Activated T-helper 17 cell treated with anti-CD3 and anti-CD28 coated beads, Interleukin-2, amount 50 U/mL, for 72 hours (primary cell): ENCODE results near the gene KRT25. TPM values are rescaled to one million over a fixed set of nuclear protein-coding genes. Genes with fewer than 3 reads are reported as not detected.

ENCODE experiments used
- ATAC-seq: fragments of 150-1000 bp; cut with Tn5 transposase; replicated peaks from 2 replicates; pipeline ENCODE4 v1.10.0; 2021; ENCODE audit warnings: mild to moderate bottlenecking, moderate library complexity
- H3K27ac Mint-ChIP-seq: one replicate; pipeline ENCODE4 v1.8.0; 2022; ENCODE audit warnings: mixed read lengths
- H3K27me3 Mint-ChIP-seq: one replicate; pipeline ENCODE4 v1.8.0; 2022; ENCODE audit warnings: mixed read lengths
- H3K36me3 Mint-ChIP-seq: one replicate; pipeline ENCODE4 v1.8.0; 2022; ENCODE audit warnings: low read depth, mild to moderate bottlenecking, mixed read lengths
- H3K4me1 Mint-ChIP-seq: one replicate; pipeline ENCODE4 v1.8.0; 2022; ENCODE audit warnings: mixed read lengths
- H3K4me3 Mint-ChIP-seq: one replicate; pipeline ENCODE4 v1.8.0; 2022; ENCODE audit warnings: mild to moderate bottlenecking, mixed read lengths
- H3K9me3 Mint-ChIP-seq: one replicate; pipeline ENCODE4 v1.8.0; 2022; ENCODE audit warnings: mixed read lengths
- total RNA-seq, 2 donors: library from RNA; stranded (reverse); gene quantifications; one replicate each; pipeline ENCODE4 v1.2.3, GENCODE V29; 2022

The KRT25 gene, protein sequence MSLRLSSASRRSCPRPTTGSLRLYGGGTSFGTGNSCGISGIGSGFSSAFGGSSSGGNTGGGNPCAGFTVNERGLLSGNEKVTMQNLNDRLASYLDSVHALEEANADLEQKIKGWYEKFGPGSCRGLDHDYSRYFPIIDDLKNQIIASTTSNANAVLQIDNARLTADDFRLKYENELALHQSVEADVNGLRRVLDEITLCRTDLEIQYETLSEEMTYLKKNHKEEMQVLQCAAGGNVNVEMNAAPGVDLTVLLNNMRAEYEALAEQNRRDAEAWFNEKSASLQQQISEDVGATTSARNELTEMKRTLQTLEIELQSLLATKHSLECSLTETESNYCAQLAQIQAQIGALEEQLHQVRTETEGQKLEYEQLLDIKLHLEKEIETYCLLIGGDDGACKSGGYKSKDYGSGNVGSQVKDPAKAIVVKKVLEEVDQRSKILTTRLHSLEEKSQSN
- not detected for total RNA-seq

DNA sequence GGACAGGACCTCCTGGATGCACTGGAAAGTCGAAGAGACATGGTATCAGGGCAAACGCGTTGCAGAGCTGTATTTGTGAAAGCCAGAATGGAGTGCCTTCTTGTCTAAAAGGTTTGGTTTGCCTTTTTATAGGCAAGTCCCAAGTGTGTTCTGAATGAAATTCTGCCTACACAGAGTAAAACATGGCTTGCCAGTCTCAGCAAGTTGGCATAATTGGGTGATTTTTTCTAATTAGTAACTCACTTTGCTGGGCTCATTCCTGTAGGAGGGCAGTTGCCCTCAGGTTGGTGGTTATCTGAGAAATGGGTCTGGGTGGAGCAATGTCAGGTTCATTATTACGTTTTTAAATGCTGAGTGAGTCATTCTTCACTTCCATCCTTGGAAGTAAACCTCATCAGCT is at the start of gene KRT25:
Gene KRT25, minus strand, starts transcription at position 101 of the 400 bp plus-strand sequence. Its CDS starts 60 bp downstream, at position 41.
- Mint-ChIP-seq H3K4me1 (no peaks in the 10 kb centered on the region), H3K27me3 (peaks cover 32% of the 10 kb centered on the region)
- ATAC-seq, result no peak

DNA sequence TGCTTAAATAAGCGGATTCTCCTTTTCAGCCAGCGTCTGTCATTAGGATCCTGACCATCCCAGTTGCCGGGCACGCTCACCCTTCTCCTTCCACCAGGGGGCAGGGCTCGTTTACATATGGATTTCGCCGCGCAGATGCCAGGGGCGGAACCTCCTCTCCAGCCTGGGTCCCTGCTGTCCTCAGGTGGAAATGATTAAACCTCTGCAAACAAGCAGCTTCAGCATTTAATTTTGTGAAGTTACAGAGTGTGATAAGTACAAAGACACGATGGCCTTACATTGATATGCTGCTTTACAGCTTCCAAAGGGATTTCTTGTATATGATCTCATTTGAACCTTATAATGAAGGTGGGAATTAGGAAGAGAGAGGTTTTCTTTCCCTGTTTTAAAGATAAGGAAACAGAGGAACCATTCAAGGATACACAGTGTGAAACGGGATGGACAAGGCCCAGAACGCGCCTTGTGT is 48.5 kb upstream of the KRT25 start:
- Mint-ChIP-seq H3K27ac (no peak overlapping the region), H3K4me3 (no peak overlapping the region), H3K4me1 (no peaks in the 10 kb centered on the region), H3K9me3 (no peaks in the 10 kb centered on the region), H3K27me3 (peaks cover 30% of the 10 kb centered on the region), H3K36me3 (no peaks in the 10 kb centered on the region)
- ATAC-seq, result peak; percentile 96

More for the DNA sequence above, at the start of gene KRT25:
- no peak within 1 kb of the TSS for H3K27ac Mint-ChIP-seq
- H3K4me3 Mint-ChIP-seq, result no peak within 1 kb of the TSS
- no peaks in the 10 kb centered on the region for H3K36me3 Mint-ChIP-seq
- peaks cover 7% of the 10 kb centered on the region for H3K9me3 Mint-ChIP-seq

GRCh38 chr17:40801157-40801556 is 46.0 kb upstream of the KRT25 start:
- H3K27me3 Mint-ChIP-seq, result peaks cover 23% of the 10 kb centered on the region
- no peak overlapping the region for H3K4me3 Mint-ChIP-seq
- H3K4me1 Mint-ChIP-seq, result no peaks in the 10 kb centered on the region
- no peak for ATAC-seq
- no peaks in the 10 kb centered on the region for H3K9me3 Mint-ChIP-seq
- H3K36me3 Mint-ChIP-seq, result no peaks in the 10 kb centered on the region
- no peak overlapping the region for H3K27ac Mint-ChIP-seq

GRCh38 chr17:40800381-40800780 is 45.2 kb upstream of the KRT25 start:
- no peak for ATAC-seq
- no peaks in the 10 kb centered on the region for H3K36me3 Mint-ChIP-seq
- H3K27ac Mint-ChIP-seq, result no peak overlapping the region
- no peak overlapping the region for H3K4me3 Mint-ChIP-seq
- H3K27me3 Mint-ChIP-seq, result peaks cover 28% of the 10 kb centered on the region
- no peaks in the 10 kb centered on the region for H3K4me1 Mint-ChIP-seq
- no peaks in the 10 kb centered on the region for H3K9me3 Mint-ChIP-seq

GRCh38 chr17:40799859-40800258 is 44.7 kb upstream of the KRT25 start, which contains the start of gene KRT28:
Gene KRT28 (minus strand): TSS chr17:40799959. CDS start chr17:40799893, 66 bp downstream.
- no peaks in the 10 kb centered on the region for H3K4me1 Mint-ChIP-seq
- H3K9me3 Mint-ChIP-seq, result no peaks in the 10 kb centered on the region
- no peak for ATAC-seq
- H3K27me3 Mint-ChIP-seq, result peaks cover 26% of the 10 kb centered on the region
- H3K4me3 Mint-ChIP-seq, result no peak within 1 kb of the TSS
- H3K36me3 Mint-ChIP-seq, result no peaks in the 10 kb centered on the region
- no peak within 1 kb of the TSS for H3K27ac Mint-ChIP-seq

- H3K27ac Mint-ChIP-seq, result no peak overlapping the region
- no peaks in the 10 kb centered on the region for H3K36me3 Mint-ChIP-seq
- H3K4me1 Mint-ChIP-seq, result no peaks in the 10 kb centered on the region
- no peak overlapping the region for H3K4me3 Mint-ChIP-seq
- no peak for ATAC-seq
- H3K9me3 Mint-ChIP-seq, result no peaks in the 10 kb centered on the region
- H3K27me3 Mint-ChIP-seq, result peaks cover 27% of the 10 kb centered on the region
Observed at GRCh38 chr17:40796846-40797245, 41.7 kb upstream of the KRT25 start.

DNA sequence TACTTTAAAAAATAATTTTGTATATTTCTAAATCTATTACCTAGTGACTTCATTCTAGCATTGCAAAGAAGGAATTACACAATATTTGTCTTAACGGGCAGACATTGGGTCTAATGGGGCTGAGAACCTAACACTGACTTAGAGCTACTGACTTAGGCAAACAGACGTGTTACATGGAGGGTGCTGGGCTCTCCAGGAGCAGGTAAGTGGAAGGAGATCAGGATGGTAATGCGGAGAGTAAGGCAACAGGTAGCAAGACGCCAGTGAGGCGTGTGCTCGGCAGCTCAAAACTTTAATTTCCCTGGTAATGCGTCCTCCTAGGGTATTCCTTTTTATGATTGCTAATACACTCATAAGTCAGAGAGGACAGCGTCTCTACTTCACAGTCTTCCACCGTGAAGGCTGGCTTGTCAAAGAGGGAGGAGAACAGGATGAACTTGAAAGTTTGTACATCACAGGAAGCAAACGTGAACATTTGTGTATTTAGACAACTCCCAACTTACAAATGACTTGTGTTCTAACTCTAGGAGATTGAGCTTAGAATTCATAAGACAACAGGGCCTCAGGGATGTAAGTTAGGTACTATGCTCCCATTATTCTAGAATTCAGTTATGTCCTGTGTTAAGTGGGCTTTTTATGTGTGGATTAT is 40.0 kb upstream of the KRT25 start:
- no peak overlapping the region for H3K4me3 Mint-ChIP-seq
- no peak for ATAC-seq
- H3K27me3 Mint-ChIP-seq, result peaks cover 27% of the 10 kb centered on the region
- no peaks in the 10 kb centered on the region for H3K4me1 Mint-ChIP-seq
- no peak overlapping the region for H3K27ac Mint-ChIP-seq
- H3K9me3 Mint-ChIP-seq, result no peaks in the 10 kb centered on the region
- no peaks in the 10 kb centered on the region for H3K36me3 Mint-ChIP-seq

- Mint-ChIP-seq H3K4me3 (no peak overlapping the region), H3K27me3 (peaks cover 27% of the 10 kb centered on the region), H3K36me3 (no peaks in the 10 kb centered on the region), H3K4me1 (no peaks in the 10 kb centered on the region), H3K27ac (no peak overlapping the region), H3K9me3 (no peaks in the 10 kb centered on the region)
- no peak for ATAC-seq
Observed at GRCh38 chr17:40794466-40794865, 39.3 kb upstream of the KRT25 start.

DNA sequence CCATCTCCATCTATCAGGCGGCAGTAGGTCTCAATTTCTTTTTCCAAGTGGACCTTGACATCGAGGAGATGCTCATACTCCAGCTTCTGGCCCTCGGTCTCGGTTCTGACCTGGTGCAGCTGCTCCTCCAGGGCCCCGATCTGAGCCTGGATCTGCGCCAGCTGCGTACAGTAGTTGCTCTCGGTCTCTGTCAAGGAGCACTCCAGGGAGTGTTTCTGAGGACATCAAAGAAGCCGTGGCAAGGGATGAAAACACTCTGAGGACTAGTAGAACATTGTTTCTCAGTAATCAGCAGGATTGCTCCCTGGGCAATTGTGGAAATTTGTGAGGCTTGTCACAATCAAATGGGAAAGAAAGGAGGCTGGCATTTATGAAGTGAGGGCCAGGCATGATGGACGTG is 38.7 kb upstream of the KRT25 start:
- H3K36me3 Mint-ChIP-seq, result no peaks in the 10 kb centered on the region
- no peak for ATAC-seq
- no peak overlapping the region for H3K27ac Mint-ChIP-seq
- H3K27me3 Mint-ChIP-seq, result peaks cover 22% of the 10 kb centered on the region
- no peaks in the 10 kb centered on the region for H3K4me1 Mint-ChIP-seq
- H3K9me3 Mint-ChIP-seq, result no peaks in the 10 kb centered on the region
- no peak overlapping the region for H3K4me3 Mint-ChIP-seq

DNA sequence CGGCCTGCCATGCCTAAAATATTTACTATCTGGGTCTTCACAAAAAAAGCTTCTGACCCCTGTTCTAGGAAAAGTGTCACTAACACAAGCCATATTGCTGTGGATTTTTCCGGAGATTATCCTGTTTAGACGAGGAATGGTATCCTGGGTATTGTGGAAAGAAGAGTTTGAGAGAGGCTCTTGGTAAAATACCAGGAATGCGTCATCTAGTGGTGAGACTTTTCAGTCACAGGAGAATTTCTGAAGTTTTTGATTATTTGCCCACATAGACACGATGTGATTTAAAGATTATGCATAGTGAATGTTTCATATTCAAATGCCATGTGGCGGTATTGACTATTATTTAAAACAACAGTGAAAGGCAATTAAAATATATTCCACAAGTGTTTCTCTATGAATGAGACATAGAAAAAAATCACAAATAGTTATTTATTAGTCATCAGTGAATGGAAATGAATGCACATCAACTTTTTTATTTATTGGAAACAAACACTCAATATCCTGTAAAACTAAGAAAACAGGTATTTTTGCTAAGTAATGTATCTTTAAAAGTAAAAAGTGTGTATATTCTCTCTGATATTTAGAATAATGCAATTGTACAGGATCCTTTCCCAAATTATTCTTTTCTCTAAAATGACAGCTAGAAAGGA is 36.8 kb upstream of the KRT25 start:
- no peaks in the 10 kb centered on the region for H3K36me3 Mint-ChIP-seq

GRCh38 chr17:40791111-40791510 is 36.0 kb upstream of the KRT25 start:
- Mint-ChIP-seq H3K4me1 (no peaks in the 10 kb centered on the region), H3K27ac (no peak overlapping the region), H3K4me3 (no peak overlapping the region), H3K36me3 (no peaks in the 10 kb centered on the region), H3K27me3 (peaks cover 20% of the 10 kb centered on the region), H3K9me3 (no peaks in the 10 kb centered on the region)
- ATAC-seq, result no peak

More for the DNA sequence above, 36.8 kb upstream of the KRT25 start:
- Mint-ChIP-seq H3K4me3 (no peak overlapping the region), H3K27me3 (peaks cover 26% of the 10 kb centered on the region), H3K9me3 (no peaks in the 10 kb centered on the region), H3K4me1 (no peaks in the 10 kb centered on the region), H3K27ac (no peak overlapping the region)
- ATAC-seq, result no peak

DNA sequence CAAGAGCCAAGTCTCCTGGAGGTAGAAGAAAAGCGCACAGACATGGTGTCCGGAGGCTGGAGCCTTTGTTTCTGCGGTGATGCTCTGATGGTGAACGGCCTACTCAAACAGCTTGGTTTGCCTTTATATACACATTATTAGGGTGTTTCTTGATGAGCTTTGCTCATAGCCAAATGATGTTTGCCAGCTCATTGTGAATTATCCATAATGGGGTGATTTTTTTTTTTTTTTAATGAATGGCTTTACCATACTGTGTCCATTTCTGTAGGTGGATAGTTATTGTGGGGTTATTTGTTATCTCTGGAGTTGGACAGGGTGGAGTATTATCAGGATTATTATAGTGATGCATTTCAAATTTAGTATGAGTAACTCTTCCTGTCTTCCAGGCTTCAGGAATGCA is 27.3 kb upstream of the KRT25 start, which contains the start of gene KRT27:
Gene KRT27, minus strand, starts transcription at position 101 of the 400 bp plus-strand sequence. Its CDS starts 57 bp downstream, at position 44.
- Mint-ChIP-seq H3K4me1 (peaks cover 3% of the 10 kb centered on the region), H3K4me3 (no peak within 1 kb of the TSS), H3K9me3 (no peaks in the 10 kb centered on the region), H3K36me3 (no peaks in the 10 kb centered on the region), H3K27me3 (peaks cover 40% of the 10 kb centered on the region), H3K27ac (no peak within 1 kb of the TSS)
- no peak for ATAC-seq

DNA sequence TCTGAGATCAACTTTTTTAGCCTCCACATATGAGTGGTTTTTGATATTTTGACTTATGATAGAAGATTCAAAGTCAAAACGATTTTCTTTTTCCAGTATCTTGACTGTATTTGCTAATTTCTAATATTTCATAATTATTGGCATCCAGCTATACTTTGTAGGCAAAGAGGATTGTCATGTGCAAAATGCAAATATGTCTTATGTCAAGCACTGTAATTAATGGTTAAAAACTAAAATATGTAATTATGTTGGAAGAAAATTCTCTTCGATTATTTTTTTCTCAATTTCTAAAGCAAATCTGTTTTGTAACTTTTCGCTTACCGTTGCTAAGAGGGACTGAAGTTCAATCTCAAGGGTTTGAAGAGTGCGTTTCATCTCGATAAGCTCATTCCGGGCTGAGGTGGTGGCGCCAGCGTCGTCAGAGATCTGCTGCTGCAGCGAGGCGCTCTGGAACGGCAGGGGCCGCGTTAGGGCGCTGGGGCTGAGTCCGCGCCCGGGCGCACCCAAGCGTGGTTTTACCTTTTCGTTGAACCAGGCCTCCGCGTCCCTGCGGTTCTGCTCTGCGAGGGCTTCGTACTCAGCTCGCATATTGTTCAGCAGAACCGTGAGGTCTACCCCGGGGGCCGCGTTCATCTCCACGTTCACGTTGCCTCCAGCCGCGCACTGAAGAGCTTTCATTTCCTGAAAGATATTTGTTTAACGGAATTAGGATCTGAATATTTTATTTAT is 24.2 kb upstream of the KRT25 start:
- Mint-ChIP-seq H3K4me3 (peak overlapping the region; percentile 42), H3K4me1 (peaks cover 3% of the 10 kb centered on the region), H3K36me3 (no peaks in the 10 kb centered on the region), H3K27me3 (peaks cover 59% of the 10 kb centered on the region), H3K27ac (no peak overlapping the region), H3K9me3 (no peaks in the 10 kb centered on the region)
- ATAC-seq, result no peak

GRCh38 chr17:40778461-40778860 is 23.3 kb upstream of the KRT25 start:
- Mint-ChIP-seq H3K4me3 (no peak overlapping the region), H3K36me3 (no peaks in the 10 kb centered on the region), H3K27ac (no peak overlapping the region), H3K27me3 (peaks cover 63% of the 10 kb centered on the region), H3K4me1 (peaks cover 3% of the 10 kb centered on the region), H3K9me3 (no peaks in the 10 kb centered on the region)
- no peak for ATAC-seq
